NT2/D1 (cell line): ENCODE data around the gene WDR48.

Experiments
- DNase-seq: peaks from one replicate; pipeline ENCODE4 v3.0.0-alpha.2; 2011; ENCODE audit warnings: low read depth, low spot score
- H3K27me3 ChIP-seq: 2 replicates; pipeline ENCODE4 v1.6.0; 2011; ENCODE audit warnings: mild to moderate bottlenecking; ENCODE audit not compliant: insufficient read length, insufficient read depth
- H3K36me3 ChIP-seq: 2 replicates; pipeline ENCODE4 v1.6.1; 2011; ENCODE audit warnings: mild to moderate bottlenecking, low read length, mixed read lengths; ENCODE audit not compliant: insufficient read depth, insufficient read length
- H3K4me1 ChIP-seq: 2 replicates; pipeline ENCODE4 v1.5.1; 2011; ENCODE audit not compliant: insufficient read depth, insufficient read length
- H3K4me3 ChIP-seq: 2 replicates; pipeline ENCODE4 v1.5.1; 2011; ENCODE audit warnings: low read depth; ENCODE audit not compliant: insufficient read length
- H3K9ac ChIP-seq: 2 replicates; pipeline ENCODE4 v1.6.0; 2011; ENCODE audit warnings: low read depth; ENCODE audit not compliant: insufficient read length
- H3K9me3 ChIP-seq: 2 replicates; pipeline ENCODE4 v1.5.1; 2011; ENCODE audit warnings: mild to moderate bottlenecking, low read length; ENCODE audit not compliant: insufficient read depth
- SUZ12 ChIP-seq: IDR thresholded peaks from 2 replicates; pipeline ENCODE4 v1.6.1; 2011; ENCODE audit not compliant: insufficient read length, insufficient read depth; ENCODE audit errors: extremely low read depth
- YY1 ChIP-seq: IDR thresholded peaks from 2 replicates; pipeline ENCODE4 v1.6.1; 2011; ENCODE audit not compliant: insufficient read length, insufficient read depth
- ZNF274 ChIP-seq: IDR thresholded peaks from 2 replicates; pipeline ENCODE4 v1.6.1; 2011; ENCODE audit warnings: mild to moderate bottlenecking, low read depth, low read length

Gene WDR48

DNA sequence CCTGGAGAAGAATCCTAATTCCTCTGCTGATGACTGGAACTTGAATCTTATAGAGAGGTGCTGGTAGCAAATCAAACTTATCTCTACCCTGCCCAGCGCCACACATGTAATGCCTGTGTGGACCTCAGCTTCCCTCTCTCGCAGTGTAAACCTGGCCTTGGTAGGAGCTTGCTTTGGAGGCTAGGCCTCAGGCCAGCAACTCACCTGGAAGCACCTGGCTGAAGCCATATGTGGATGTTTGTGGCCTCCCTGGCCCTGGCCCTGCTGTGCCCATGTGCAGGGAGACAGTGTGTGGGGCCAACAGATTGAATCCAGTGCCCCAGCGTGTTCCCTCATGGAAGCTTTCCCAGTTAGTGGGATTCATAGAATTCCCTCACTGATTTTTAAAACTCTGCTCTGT lies 64.1 kb downstream of the WDR48 start:
- Histone ChIP-seq H3K9me3 (no peaks in the 10 kb centered on the region), H3K4me3 (no peak overlapping the region), H3K36me3 (peaks cover 5% of the 10 kb centered on the region), H3K27me3 (no peaks in the 10 kb centered on the region), H3K9ac (no peak overlapping the region), H3K4me1 (no peaks in the 10 kb centered on the region)
- TF ChIP-seq YY1 (no peak), ZNF274 (no peak), SUZ12 (no peak)
- no peak for DNase-seq

DNA sequence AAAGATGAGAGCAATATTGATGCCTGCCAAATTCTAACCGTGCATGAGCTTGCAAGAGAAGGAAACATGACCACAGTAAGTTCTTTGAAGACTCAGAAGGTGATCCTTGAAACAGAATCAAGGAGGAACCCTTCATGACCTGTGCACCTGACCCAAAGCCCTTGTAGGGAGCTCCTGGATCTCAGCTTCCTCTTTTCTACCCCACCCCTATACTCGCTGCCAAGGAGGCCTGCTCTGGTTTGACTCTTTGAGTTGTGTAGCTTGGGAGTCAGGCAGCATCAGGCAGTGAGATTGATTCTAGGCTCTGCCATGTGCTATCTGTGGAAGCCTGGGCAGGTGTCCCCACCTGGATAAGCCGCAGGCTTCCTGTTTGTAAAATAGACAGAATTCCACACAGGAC lies 66.3 kb downstream of the WDR48 start:
- Histone ChIP-seq H3K4me1 (no peaks in the 10 kb centered on the region), H3K36me3 (peaks cover 5% of the 10 kb centered on the region), H3K4me3 (no peak overlapping the region), H3K9ac (no peak overlapping the region), H3K9me3 (no peaks in the 10 kb centered on the region), H3K27me3 (no peaks in the 10 kb centered on the region)
- no peak for DNase-seq
- no peak for TF ChIP-seq ZNF274
- TF ChIP-seq YY1: no peak
- no peak for TF ChIP-seq SUZ12

DNA sequence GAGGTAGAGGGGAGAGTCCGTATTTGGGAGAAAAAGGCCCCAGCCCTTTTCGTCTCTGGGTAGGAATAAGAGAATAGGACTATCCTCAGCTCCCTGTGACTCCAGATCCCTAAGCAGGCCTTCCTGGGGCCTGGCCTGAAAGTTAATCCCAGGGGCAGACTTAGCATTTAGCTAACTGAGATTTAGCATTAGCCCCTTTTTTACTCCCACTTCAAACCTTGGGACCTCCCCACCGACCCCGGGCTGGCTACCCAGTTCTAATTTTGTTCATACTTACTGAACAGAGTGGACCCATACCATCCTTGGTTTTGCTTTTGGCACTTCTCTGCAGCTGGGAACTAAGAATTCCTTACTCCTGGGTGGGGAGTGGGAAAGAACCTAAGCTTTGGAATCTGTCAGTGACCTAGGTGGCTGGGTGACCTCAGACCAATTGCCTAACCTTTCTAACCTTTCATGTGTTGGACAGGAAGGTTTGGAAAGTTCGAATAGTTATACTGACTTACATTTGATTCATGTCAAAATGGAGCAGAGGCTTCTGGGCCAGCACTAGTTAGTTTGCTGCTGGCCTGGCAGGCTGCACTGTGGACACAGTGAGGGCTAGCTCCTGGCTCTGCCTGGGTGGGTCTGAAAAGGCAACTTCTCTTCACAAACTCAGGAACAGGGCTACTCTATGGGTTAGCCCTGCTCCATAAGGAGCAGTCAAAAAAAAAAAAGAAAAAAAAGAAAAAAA lies 67.3 kb downstream of the WDR48 start:
- H3K9me3 ChIP-seq: no peaks in the 10 kb centered on the region
- no peak overlapping the region for H3K4me3 ChIP-seq
- H3K27me3 ChIP-seq: no peaks in the 10 kb centered on the region
- H3K4me1 ChIP-seq: no peaks in the 10 kb centered on the region
- H3K36me3 ChIP-seq: peaks cover 5% of the 10 kb centered on the region
- no peak for DNase-seq
- H3K9ac ChIP-seq: no peak overlapping the region
- TF ChIP-seq ZNF274 (no peak), SUZ12 (no peak), YY1 (no peak)

DNA sequence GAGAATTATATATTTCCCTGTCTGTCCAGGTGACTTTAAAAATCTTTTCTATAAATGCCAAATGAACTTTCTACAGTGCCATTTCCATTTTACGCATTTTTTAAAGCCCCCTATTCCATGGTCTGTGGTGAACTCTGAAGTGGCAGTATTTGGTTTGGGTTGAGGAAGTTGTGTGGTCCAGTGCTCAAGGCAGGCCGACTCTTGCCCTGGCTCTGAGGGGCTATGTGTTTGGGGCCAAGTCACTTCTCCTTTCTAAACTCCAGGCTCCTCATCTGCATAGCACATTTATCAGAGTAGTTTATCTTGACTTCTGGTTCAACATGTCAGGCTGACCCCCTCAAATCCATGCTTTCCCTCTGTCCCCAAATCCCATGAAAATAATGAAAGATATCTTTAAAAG lies 69.8 kb downstream of the WDR48 start:
- TF ChIP-seq ZNF274: no peak
- TF ChIP-seq SUZ12: no peak
- TF ChIP-seq YY1: no peak
- H3K4me1 ChIP-seq: no peaks in the 10 kb centered on the region
- H3K9me3 ChIP-seq: no peaks in the 10 kb centered on the region
- H3K9ac ChIP-seq: no peak overlapping the region
- no peaks in the 10 kb centered on the region for H3K27me3 ChIP-seq
- DNase-seq: no peak
- no peak overlapping the region for H3K4me3 ChIP-seq
- H3K36me3 ChIP-seq: peaks cover 5% of the 10 kb centered on the region

DNA sequence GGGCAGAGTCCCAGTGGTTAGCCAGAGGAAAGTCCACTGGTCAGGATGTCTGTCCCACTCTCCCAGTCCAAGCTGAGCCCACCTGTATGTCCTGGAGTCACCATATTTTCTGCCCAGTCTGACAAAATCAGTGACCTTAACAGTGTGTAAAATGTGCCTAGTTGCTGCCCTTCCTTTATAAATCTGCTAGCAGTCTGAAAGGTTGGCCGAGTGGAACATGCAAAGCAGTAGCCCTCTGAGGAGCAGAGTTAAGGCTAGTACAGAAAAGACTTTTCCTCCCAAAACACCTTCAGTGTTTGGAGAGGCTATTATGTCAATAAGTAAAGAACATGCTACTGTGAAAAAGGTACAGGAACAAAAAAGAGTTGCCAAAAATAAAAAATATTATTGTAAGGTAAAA lies 71.0 kb downstream of the WDR48 start:
- no peaks in the 10 kb centered on the region for H3K9me3 ChIP-seq
- H3K9ac ChIP-seq: no peak overlapping the region
- TF ChIP-seq YY1 (no peak), ZNF274 (no peak), SUZ12 (no peak)
- H3K36me3 ChIP-seq: peaks cover 5% of the 10 kb centered on the region
- DNase-seq: no peak
- peaks cover 2% of the 10 kb centered on the region for H3K4me1 ChIP-seq
- no peaks in the 10 kb centered on the region for H3K27me3 ChIP-seq
- H3K4me3 ChIP-seq: no peak overlapping the region

DNA sequence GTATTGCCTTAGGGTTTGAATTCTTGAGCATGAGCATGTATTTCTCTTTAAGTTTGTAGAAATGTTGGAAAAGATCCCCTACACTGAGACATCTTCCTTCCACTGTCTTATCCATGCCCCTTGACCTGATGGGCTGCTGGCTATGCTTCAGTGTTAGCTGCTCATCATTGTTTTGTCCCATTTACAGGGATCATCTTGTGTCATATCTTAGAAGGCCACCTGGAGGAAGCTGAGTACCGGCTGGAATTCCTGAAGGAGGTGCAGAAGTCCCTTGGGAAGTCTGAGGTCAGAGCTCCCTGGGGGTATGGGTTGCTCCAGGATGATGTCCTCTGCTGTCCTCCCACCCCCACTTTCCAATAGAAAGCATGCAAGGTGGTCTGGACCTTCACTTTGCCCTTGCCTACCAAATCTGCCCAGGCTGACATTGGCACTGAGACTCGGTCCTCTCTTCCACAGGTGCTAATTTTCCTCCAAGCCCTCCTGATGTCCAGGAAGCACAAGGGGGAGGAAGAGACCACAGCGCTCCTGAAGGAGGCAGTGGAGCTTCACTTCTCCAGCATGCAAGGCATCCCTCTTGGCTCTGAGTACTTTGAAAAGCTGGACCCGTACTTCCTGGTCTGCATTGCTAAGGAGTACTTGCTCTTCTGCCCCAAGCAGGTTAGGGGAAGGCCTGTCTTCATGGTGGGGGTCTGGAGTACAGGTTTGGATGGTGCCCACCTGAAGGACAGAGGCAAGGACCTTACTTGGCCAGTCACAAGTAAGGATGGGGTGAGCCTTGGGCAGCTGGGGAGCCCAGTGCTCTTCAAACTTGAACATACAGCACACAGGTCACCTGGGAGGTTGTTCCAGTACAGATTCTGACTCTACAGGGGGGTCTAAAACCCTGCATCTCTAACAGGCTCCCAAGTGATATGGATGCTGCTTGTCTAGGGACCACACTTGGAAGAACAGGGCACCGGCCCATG lies 73.3 kb downstream of the WDR48 start:
- Histone ChIP-seq H3K27me3 (no peaks in the 10 kb centered on the region), H3K4me3 (no peak overlapping the region), H3K9me3 (no peaks in the 10 kb centered on the region), H3K4me1 (peaks cover 2% of the 10 kb centered on the region), H3K9ac (no peak overlapping the region), H3K36me3 (peaks cover 5% of the 10 kb centered on the region)
- no peak for TF ChIP-seq SUZ12
- no peak for TF ChIP-seq ZNF274
- no peak for TF ChIP-seq YY1
- DNase-seq: no peak

DNA sequence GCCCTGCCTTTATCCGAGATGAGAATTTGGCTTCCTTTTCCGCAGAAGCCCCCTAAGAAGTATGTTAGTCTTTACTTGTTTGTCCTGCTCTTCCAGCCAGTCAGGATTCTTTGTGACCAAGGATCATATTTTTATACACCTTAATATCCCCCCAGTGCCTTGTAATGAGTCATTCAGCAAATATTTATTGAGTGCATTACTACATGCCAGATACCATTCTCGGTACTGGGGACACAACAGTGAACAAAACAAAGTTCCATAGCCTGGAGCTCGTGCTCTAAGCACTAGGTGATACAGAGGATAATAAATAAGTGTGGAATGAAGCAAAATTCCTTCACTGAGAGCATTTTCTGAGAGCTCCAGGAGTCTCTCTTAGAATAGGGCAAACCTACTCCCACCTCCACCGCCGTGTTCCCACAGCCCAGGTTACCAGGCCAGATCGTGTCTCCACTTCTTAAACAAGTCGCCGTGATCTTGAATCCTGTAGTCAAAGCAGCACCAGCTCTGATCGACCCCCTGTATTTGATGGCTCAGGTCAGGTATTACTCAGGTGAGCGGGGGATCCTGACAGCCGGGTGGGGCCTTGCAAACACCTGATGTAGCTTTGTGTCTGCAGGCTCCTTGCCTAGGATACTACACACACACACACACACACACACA lies 74.2 kb downstream of the WDR48 start:
- peaks cover 1% of the 10 kb centered on the region for H3K36me3 ChIP-seq
- H3K27me3 ChIP-seq: no peaks in the 10 kb centered on the region
- no peaks in the 10 kb centered on the region for H3K9me3 ChIP-seq
- H3K4me1 ChIP-seq: peaks cover 2% of the 10 kb centered on the region
- no peak overlapping the region for H3K9ac ChIP-seq
- no peak for DNase-seq
- TF ChIP-seq ZNF274: no peak
- no peak for TF ChIP-seq SUZ12
- no peak for TF ChIP-seq YY1
- H3K4me3 ChIP-seq: no peak overlapping the region
